Measurements from ENCODE around the gene FRMD7. TPM values are rescaled to one million over a fixed set of nuclear protein-coding genes. Genes with fewer than 3 reads are reported as not detected.
"Not testable (repeated sequence)": the region's sequence is repeated elsewhere in the genome, so short reads cannot be mapped to it uniquely, and the experiment has no call there.

The FRMD7 gene
- total RNA-seq, 1 donor from 2014 or later: not detected

DNA sequence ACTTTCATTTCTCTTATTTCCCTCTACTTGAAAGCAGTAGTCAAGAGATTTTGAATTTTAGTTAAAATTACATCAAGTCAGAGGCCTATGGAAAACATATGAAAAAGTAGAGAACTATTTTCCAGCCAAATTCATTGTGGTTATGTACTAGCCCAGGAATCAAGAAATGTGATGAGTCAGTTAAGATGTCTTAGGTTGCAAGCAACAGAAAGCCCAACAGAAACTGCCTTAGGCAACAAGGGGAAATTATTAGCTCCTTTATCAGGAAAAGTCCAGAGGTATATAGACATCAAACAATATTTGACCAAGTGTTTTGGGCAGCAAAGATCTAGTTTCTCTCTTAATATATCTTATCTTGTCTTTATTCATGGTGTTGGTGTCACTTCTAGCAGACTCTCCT lies 37.8 kb upstream of the FRMD7 start:
- H3K9me3 ChIP-seq: peaks cover 0 to 12% of the 10 kb centered on the region in 2 donors
- intact Hi-C loops (cut with DNase I): no loop called here
- H3K4me1 ChIP-seq: no peaks in the 10 kb centered on the region
- TF ChIP-seq CTCF (IDR thresholded peaks at IDR 0.05): no peak
- H3K27ac ChIP-seq: no peak overlapping the region
- no peaks in the 10 kb centered on the region for H3K36me3 ChIP-seq
- H3K27me3 ChIP-seq: no peaks in the 10 kb centered on the region
- no peak overlapping the region for H3K4me3 ChIP-seq
- no peak for DNase-seq (ENCODE audit: low spot score in 2 of 2)

- no peak overlapping the region for H3K27ac ChIP-seq
- H3K27me3 ChIP-seq: no peaks in the 10 kb centered on the region
- TF ChIP-seq CTCF (IDR thresholded peaks at IDR 0.05): no peak
- H3K36me3 ChIP-seq: no peaks in the 10 kb centered on the region
- no peak for DNase-seq (ENCODE audit: low spot score in 2 of 2)
- H3K4me1 ChIP-seq: no peaks in the 10 kb centered on the region
- no peak overlapping the region for H3K4me3 ChIP-seq
- intact Hi-C loops (cut with DNase I): no loop called here
- peaks cover 0 to 12% of the 10 kb centered on the region in 2 donors for H3K9me3 ChIP-seq
Observed at GRCh38 chrX:132165005-132165404, 37.2 kb upstream of the FRMD7 start.

DNA sequence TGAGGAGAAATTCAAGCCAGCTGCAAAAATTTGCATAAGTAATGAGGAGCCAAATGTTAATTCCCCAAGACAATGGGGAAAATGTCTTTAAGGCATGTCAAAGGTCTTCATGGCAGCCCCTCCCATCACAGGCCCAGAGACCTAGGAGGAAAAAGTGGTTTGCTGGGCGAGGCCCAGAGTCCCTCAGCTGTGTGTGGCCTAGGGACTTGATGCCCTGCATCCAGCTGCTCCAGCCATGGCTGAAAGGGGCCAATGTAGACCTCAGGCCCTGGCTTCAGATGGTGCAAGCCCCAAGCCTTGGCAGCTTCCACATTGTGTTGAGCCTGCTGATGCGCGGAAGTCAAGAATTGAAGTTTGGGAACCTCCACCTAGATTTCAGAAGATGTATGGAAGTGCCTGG lies 35.3 kb upstream of the FRMD7 start:
- H3K27ac ChIP-seq; H3K36me3 ChIP-seq; intact Hi-C loops (cut with DNase I); H3K4me1 ChIP-seq; H3K27me3 ChIP-seq; DNase-seq (ENCODE audit: low spot score in 2 of 2); H3K4me3 ChIP-seq: not testable (repeated sequence)
- peaks cover 0 to 12% of the 10 kb centered on the region in 2 donors for H3K9me3 ChIP-seq

DNA sequence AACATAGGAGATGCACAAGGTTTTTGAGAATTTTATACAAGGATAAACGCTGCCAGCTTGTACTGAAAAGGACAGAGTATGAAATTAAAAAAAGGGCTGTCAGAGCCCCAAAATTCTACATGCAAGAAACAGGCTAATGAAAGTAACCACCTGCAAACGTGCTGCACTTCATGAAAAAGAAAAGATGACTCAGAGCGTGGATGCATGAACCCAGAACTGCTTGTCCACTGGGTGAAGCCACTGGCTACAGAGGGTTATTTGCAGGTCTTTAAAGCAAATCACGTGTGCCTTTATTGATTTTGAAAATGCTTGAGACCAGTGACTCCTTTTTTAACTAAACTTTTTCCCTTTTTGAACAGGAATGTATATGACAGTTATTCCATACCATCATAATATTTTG lies 25.3 kb upstream of the FRMD7 start:
- Histone ChIP-seq H3K9me3 (no peaks in the 10 kb centered on the region), H3K4me3 (no peak overlapping the region), H3K4me1 (no peaks in the 10 kb centered on the region), H3K36me3 (no peaks in the 10 kb centered on the region), H3K27ac (no peak overlapping the region), H3K27me3 (no peaks in the 10 kb centered on the region)
- intact Hi-C loops (cut with DNase I): no loop called here
- no peak for TF ChIP-seq CTCF (IDR thresholded peaks at IDR 0.05)
- DNase-seq (ENCODE audit: low spot score in 2 of 2): no peak

- Histone ChIP-seq H3K27me3 (no peaks in the 10 kb centered on the region), H3K9me3 (no peaks in the 10 kb centered on the region), H3K4me3 (no peak overlapping the region), H3K4me1 (no peaks in the 10 kb centered on the region), H3K36me3 (no peaks in the 10 kb centered on the region), H3K27ac (no peak overlapping the region)
- no peak for TF ChIP-seq CTCF (IDR thresholded peaks at IDR 0.05)
- DNase-seq (ENCODE audit: low spot score in 2 of 2): no peak
- intact Hi-C loops (cut with DNase I): no loop called here
Observed at GRCh38 chrX:132146456-132146855, 18.6 kb upstream of the FRMD7 start.

- Histone ChIP-seq H3K27me3 (no peaks in the 10 kb centered on the region), H3K36me3 (no peaks in the 10 kb centered on the region), H3K9me3 (no peaks in the 10 kb centered on the region), H3K4me1 (no peaks in the 10 kb centered on the region), H3K4me3 (no peak overlapping the region), H3K27ac (no peak overlapping the region)
- DNase-seq (ENCODE audit: low spot score in 2 of 2): no peak
- intact Hi-C loops (cut with DNase I): no loop called here
- no peak for TF ChIP-seq CTCF (IDR thresholded peaks at IDR 0.05)
Observed at GRCh38 chrX:132144061-132144460, 16.2 kb upstream of the FRMD7 start.

Data from ascending aorta (tissue), 2 donors.